Measurements from ENCODE around the gene PATL2.

PATL2 gene

GRCh38 chr15:44654858-44655257 lies 56.3 kb downstream of the PATL2 start:
- Histone ChIP-seq H3K4me3 (replicated peaks; ENCODE audit: insufficient read depth, low read length) (no peak overlapping the region), H3K27me3 (ENCODE audit: insufficient read depth, poor library complexity, severe bottlenecking) (no peaks in the 10 kb centered on the region), H3K27ac (replicated peaks) (no peak overlapping the region)
- DNase-seq (ENCODE audit: low read depth in 1 of 2, low spot score in 1 of 2): peak in 1 of 2 experiments; percentile 31
- TF ChIP-seq CTCF (IDR thresholded peaks at IDR 0.05; ENCODE audit: insufficient read depth, low read length) (no peak), REST (IDR thresholded peaks at IDR 0.05; ENCODE audit: insufficient replicate concordance, low read depth) (no peak), GABPA (IDR thresholded peaks at IDR 0.05; ENCODE audit: low read depth) (no peak), SPI1 (IDR thresholded peaks at IDR 0.05; ENCODE audit: borderline replicate concordance, low read depth) (no peak), POLR2AphosphoS5 (IDR thresholded peaks at IDR 0.05; ENCODE audit: low read depth) (no peak)

- TF ChIP-seq GABPA (IDR thresholded peaks at IDR 0.05; ENCODE audit: low read depth): no peak
- no peak for TF ChIP-seq POLR2AphosphoS5 (IDR thresholded peaks at IDR 0.05; ENCODE audit: low read depth)
- no peak for TF ChIP-seq CTCF (IDR thresholded peaks at IDR 0.05; ENCODE audit: insufficient read depth, low read length)
- no peak for TF ChIP-seq SPI1 (IDR thresholded peaks at IDR 0.05; ENCODE audit: borderline replicate concordance, low read depth)
- TF ChIP-seq REST (IDR thresholded peaks at IDR 0.05; ENCODE audit: insufficient replicate concordance, low read depth): no peak
- no peak for DNase-seq (ENCODE audit: low read depth in 1 of 2, low spot score in 1 of 2)
- Histone ChIP-seq H3K27me3 (ENCODE audit: insufficient read depth, poor library complexity, severe bottlenecking) (no peaks in the 10 kb centered on the region), H3K27ac (replicated peaks) (no peak overlapping the region), H3K4me3 (replicated peaks; ENCODE audit: insufficient read depth, low read length) (no peak overlapping the region)
These were observed 63.5 kb downstream of the PATL2 start for GRCh38 chr15:44647637-44648036.

GRCh38 chr15:44647036-44647435 lies 64.1 kb downstream of the PATL2 start:
- Histone ChIP-seq H3K4me3 (replicated peaks; ENCODE audit: insufficient read depth, low read length) (no peak overlapping the region), H3K27ac (replicated peaks) (no peak overlapping the region), H3K27me3 (ENCODE audit: insufficient read depth, poor library complexity, severe bottlenecking) (no peaks in the 10 kb centered on the region)
- TF ChIP-seq REST (IDR thresholded peaks at IDR 0.05; ENCODE audit: insufficient replicate concordance, low read depth): no peak
- no peak for DNase-seq (ENCODE audit: low read depth in 1 of 2, low spot score in 1 of 2)

GRCh38 chr15:44646460-44646859 lies 64.7 kb downstream of the PATL2 start:
- TF ChIP-seq GABPA (IDR thresholded peaks at IDR 0.05; ENCODE audit: low read depth): no peak
- TF ChIP-seq SPI1 (IDR thresholded peaks at IDR 0.05; ENCODE audit: borderline replicate concordance, low read depth): no peak
- no peak for TF ChIP-seq CTCF (IDR thresholded peaks at IDR 0.05; ENCODE audit: insufficient read depth, low read length)
- no peak for TF ChIP-seq REST (IDR thresholded peaks at IDR 0.05; ENCODE audit: insufficient replicate concordance, low read depth)
- TF ChIP-seq POLR2AphosphoS5 (IDR thresholded peaks at IDR 0.05; ENCODE audit: low read depth): no peak
- no peak overlapping the region for H3K27ac ChIP-seq (replicated peaks)
- no peak overlapping the region for H3K4me3 ChIP-seq (replicated peaks; ENCODE audit: insufficient read depth, low read length)
- H3K27me3 ChIP-seq (ENCODE audit: insufficient read depth, poor library complexity, severe bottlenecking): no peaks in the 10 kb centered on the region
- no peak for DNase-seq (ENCODE audit: low read depth in 1 of 2, low spot score in 1 of 2)
